Activated naive CD8-positive, alpha-beta T cell treated with anti-CD3 and anti-CD28 coated beads, Interleukin-2, amount 50 U/mL, for 16 hours (primary cell): ENCODE results near the gene CLSTN1.

Experiments
- DNase-seq: peaks from one replicate; pipeline ENCODE4 v3.0.0-alpha.2; 2020; ENCODE audit warnings: low read depth, low spot score

The CLSTN1 gene

DNA sequence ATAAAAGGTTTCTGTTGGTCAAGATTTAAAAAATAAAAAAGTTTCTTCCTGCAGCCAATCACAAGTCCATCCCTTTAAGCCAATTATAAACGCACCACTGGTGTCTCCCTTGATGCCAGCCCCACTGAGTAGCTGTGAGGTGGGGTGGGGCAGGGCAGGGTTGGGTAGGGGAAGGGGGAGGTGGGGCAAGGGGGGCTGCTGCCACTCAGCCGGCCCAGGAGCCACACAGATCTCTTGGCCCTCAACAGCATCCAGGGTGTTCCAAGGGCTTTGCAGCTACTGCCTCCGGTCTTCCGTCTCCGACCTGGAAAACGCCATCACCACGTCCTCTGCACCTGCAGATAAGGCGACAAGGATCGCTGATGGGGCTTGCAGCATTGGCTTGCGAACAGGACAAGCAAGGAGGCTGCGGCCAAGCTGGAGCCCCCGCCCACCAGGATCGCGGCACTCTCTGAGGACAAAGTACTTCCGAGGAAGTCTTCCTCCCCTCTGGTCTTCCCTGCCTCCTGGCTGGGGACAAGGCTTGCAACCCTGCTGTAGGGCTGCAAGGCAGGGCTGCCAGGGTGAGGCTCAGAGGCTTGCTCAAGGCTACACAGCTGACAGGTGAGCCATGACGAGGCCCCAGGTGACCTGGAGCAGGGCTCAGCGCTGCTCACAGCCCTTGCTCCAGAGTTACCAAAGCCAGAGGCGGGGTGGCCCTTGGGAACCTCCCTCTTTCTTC lies 26.8 kb upstream of the CLSTN1 start:
- DNase-seq: no peak

DNA sequence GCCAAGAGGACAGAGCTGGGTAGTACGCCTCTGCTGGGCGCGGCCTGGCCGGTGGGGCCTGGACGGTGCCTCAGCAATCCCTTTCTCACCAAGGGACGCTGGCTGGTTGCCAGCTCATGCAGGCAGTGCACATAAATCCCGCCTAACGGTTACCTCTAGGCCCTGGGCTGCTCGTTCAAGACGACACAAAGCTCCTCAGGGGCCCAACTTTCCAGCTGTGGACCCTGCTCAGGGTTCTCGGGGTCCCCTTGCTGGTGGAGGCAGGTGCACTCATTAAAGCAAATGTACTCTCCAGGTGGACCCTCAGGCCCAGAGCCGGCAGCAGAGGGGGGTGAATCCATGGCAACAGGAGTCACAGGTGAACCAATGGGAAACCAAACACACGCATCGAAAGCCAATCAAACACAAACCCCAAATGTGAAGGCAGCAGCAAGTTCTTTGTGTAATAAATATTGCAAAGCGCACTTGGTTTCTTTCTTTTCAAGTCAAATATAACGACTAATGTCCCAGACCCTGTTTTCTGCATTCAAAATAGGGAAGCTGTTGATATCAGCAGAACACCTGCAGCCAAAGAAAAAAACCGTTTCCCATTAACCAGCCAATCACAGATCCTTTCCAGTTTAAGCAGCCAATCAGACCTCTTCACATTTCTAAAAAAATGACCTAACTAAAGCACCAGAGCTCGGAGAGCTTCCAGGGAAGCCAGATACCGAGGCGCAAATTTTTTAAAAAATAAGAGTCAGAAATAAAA lies 26.1 kb upstream of the CLSTN1 start:
- DNase-seq: no peak

DNA sequence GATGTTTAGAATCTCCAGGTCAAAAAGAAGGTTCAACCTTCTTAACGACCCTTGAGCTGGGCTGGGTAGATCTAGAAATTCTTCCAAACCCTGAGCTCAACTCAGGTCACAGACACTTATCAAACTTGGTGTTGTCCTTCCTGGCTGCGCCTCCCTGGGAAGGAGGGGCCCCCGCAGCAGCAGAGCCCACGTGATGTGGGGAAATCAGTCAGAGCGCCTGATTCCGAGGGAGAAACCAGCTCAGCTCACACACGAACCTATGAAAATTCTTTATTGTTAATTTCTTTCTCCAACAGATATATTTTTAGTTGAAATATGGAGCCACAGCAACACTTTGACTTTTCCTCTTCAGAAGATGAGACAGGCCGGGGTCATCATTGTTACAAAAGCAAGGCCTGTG lies 24.3 kb upstream of the CLSTN1 start:
- no peak for DNase-seq

DNA sequence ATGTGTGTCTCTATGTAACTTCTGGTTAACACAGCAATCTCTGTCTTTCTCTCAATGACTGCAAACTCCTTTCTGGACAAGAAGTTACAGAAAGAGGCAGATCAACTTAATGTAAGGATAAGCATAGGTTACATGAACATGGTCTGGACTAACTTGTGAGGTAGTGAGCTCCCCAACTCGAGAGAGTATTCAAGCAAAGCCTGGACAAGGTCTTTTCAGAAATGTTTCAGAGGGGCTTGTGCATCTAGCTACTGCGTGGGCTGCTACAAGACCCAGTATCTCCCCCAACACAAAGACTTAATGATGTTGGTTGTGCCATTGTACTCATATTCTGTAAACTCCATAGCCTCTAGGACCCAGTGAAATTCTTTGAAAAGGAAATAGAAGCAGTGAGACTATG lies 23.5 kb upstream of the CLSTN1 start:
- DNase-seq: no peak

- DNase-seq: no peak
Observed at GRCh38 chr1:9846611-9847171, 22.9 kb upstream of the CLSTN1 start.

DNA sequence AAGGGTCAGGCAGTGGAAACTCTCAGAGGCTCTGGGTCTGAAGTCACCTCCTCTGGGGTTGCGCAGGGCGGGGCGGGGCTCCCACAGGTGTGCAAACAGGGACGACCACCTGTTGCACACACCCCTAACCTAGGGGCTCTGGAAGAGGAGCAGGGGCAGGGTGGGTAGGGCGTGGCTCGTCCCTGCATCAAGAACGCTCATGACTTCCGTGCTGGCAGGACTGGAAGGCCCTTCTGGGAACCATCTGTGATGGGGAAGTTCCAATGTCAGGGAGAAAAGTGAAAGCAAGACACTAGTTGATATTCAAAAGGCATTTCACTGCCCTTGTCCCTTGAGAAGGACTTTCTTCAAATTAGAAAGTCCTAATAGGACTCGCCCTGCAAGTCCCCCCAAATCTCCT lies 22.1 kb upstream of the CLSTN1 start:
- no peak for DNase-seq

- no peak for DNase-seq
Observed at GRCh38 chr1:9844756-9845155, 21.0 kb upstream of the CLSTN1 start.

DNA sequence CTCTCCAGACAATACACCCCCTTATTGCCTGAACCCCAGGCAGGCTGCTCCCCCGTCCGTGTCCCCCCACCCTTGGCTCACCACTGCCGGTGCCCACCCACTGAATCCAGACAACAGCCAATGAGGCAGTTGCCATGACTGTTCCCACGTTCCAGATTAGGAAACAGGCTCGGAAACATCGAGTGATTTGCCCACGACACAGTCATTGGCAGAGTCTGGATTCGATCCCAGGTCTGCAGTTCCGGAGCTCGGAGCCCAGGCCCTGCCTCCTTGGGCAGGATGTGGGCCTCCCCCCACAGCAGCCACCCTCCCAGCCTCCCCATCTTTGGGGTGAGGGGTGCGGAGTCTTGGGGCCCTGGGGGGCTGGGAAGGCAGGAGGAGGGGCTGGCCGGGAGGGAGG lies 20.3 kb upstream of the CLSTN1 start:
- no peak for DNase-seq

GRCh38 chr1:9843576-9843945 lies 19.8 kb upstream of the CLSTN1 start:
- DNase-seq: no peak

DNA sequence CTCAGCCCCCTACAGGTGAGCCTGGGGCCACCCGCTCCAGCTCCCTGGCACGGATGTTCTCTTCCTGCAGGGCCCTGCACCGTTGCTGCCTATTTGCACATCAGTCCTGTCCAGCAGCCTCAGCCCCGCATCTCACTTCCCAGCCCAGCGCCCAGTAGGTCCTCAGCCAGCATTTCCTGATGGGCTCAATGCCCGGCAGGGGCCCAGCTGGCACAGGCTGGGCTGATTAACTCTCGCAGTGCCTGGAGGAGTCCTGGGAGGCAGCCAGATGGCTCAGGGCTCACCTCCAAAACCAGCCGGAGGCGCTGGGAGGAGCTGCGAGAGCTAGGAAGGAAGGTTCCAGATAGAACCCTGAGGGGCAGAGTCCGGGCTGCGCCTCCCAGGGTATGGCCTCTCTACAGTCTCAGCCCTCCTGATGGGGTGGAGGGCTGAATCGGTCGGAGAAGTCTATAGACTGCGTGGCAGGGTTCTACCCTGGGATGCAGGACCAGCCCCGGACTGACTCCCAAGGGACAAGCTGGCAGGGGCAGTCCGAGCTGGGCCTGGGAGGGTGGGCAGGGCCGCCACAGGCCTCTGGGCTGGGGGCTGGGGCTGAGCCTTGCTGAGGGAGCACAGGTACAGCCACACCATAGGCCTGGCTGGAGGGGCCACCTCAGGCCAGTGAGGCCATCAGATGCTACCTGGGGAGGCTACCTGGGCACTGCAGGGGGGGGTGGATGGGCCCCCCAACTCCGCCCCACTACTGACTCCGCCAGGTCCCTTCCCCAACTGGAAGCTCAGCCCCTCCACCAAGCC lies 19.2 kb upstream of the CLSTN1 start:
- DNase-seq: no peak

- no peak for DNase-seq
Observed at GRCh38 chr1:9842073-9842711, 18.4 kb upstream of the CLSTN1 start.

DNA sequence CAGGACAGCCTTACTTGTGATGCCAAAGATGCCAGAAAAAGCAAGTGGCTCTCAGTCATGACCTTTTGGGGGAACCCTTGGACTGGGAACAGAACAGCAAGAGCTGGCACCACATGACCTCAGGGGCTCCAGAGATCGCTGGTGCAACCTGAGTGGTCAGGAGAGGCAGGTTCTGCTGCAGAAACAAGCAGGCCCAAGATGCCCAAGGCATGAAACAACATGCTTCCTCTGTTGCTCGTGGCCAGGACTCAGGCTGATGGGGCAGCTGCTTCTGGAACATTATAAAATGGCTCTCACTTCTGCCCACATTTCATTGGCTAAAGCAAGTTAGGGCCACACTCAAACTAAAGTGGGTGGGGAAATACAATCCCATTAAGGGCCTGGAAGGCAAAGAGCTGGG lies 17.7 kb upstream of the CLSTN1 start:
- DNase-seq: no peak

DNA sequence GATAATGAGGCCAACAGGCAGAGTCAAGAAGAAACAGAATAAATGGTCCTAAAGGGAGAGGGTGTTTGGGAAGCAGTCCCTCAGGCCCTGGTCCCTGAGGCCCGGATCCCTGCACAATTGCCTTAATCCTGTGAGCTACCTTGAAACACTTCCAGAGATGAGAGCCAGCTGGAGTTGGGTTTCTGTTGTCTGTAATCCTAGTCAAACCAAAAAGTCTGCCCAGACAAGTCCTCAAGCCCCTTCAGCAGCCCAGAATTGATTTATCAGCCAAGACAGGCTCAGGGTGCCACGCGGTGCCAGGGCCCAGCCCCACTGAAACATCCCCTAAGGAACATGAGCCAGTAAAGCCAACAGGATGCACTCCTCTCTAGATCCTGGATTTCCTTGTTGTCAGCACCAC lies 16.4 kb upstream of the CLSTN1 start:
- no peak for DNase-seq

GRCh38 chr1:9838946-9839345 lies 15.2 kb upstream of the CLSTN1 start:
- DNase-seq: no peak

DNA sequence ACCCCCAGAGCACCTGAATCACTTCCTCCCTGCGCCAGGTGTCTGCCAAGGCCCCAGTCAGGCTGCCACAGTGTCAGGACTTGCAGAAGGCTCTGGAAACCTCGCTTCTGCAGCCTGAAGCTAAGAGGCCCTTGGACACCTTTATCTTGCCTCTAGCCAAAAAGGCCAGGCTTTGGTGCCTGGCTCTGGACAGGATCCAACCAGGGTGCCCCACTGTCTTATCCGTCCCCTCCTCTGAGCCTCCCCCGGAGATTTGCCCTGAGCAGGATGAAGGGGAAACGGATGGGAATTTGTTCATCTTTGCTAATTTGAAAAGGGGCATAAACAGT lies 12.8 kb upstream of the CLSTN1 start:
- DNase-seq: no peak

GRCh38 chr1:9835758-9836631 lies 12.2 kb upstream of the CLSTN1 start:
- DNase-seq: no peak

DNA sequence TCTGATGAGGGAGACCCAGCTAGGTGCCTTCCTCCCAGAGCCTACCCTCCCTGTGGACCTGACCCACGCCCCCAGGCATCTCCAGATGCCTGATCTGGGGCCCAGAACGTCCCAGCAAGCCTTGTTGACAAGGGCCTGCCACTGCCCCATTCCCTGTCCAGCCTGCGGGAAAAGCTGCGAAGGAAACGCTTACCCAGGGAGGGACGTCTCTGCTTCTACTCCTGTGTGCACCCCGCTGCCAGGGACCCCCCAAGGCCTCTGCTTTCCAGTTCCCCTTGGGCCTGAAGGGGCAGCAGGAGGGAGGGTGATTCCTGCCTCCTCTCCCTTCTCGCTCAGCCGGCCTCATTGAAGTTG lies 11.6 kb upstream of the CLSTN1 start:
- DNase-seq: no peak

- no peak for DNase-seq
Observed at GRCh38 chr1:9833632-9834031, 9.9 kb upstream of the CLSTN1 start.

DNA sequence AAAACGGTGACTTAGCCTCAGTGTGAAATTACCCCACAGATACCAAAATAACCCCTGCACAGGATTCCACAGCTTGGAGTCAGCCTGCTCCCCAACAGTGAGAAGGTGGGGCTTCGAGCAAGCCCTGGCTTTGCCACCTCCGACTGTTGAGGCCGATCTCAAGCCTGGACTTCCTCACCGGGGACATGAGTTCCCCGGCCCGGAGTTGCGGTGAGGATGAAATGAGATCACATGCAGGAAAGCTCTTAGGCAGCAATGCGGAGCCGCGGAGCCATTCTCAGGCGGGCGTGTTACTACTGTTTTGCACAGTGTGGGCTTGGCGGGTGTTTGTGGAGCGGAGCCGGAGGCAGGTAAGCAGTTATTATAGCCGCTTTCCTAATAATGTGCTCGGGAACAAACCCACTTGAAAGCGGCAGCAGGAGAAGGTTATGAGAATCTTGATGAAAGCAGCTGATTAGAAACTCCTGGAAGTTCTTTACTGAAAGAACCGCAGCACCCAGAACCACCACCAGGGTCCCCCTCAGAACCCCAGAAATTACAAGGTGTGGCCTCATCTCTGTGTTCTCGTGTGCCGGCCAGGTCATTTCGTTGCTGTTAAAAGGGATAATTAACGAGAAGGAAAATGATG lies 3.9 kb upstream of the CLSTN1 start:
- no peak for DNase-seq

DNA sequence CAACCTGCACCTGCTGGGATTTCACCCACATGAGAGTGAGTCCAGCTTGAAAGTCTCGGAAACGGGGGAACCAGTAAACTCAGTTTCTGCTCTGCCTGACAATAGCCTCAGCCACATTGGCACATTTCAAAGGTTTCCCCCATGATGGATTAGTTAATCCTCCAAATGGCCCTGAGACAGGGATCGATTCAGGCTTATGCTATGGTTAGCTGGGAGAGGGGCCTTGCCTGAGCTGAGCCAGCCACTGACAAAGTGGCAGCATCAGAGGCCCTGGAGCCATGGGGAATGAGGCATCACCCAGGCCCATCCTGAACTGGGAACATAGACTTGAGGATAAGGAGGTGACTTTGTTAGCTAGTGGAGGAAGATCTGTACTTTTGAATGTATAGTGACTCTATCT lies 2.9 kb upstream of the CLSTN1 start:
- DNase-seq: no peak

DNA sequence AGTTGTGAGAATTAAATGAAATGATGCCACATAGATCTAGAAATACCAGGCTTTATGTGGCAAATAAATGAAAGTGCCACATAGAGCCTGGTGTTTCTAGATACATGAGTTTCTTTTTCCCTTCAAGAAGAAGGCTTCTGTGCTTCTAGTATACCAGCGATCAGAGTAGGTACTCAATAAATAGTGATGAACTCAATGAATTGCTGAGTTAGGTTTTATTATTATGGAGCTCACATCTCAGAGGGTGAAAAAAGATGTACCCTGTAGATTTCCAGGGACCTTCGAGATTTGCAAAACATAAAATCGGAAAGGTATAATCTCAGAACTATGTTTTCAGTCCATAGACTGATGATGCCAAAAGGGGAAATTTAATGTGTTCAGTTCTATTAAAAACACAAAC lies 2.3 kb upstream of the CLSTN1 start:
- no peak for DNase-seq
